SK-N-SH (cell line): ENCODE results near the gene SCNN1B. TPM values are rescaled to one million over a fixed set of nuclear protein-coding genes. Genes with fewer than 3 reads are reported as not detected.

Experiments
- CTCF ChIA-PET: fragments of 300-600, 350-600 bp; formaldehyde crosslinking; extraction: SDS; loops from one replicate; lab custom pipeline; 2021; lab: Yijun Ruan, JAX
- POLR2A ChIA-PET: fragments of 350-600 bp; sonication (Branson Sonifier 250); formaldehyde crosslinking; extraction: SDS; loops from one replicate; lab custom pipeline; 2020; ENCODE audit warnings: antibody characterized with exemption, inconsistent platforms; lab: Yijun Ruan, JAX
- DNase-seq: peaks from one replicate; pipeline ENCODE4 v3.0.0; 2012
- H2AFZ ChIP-seq: fragments of 200-600 bp; sonication (generic); 2 replicates; pipeline ENCODE4 v1.8.1; 2016; ENCODE audit warnings: antibody characterized with exemption, mild to moderate bottlenecking, low read depth
- H3F3A ChIP-seq: fragments of 200-600 bp; sonication (generic); replicated peaks from 2 replicates; pipeline ENCODE3; 2016; ENCODE audit warnings: antibody characterized with exemption, mild to moderate bottlenecking; ENCODE audit not compliant: insufficient read depth
- H3K27ac ChIP-seq, 2 experiments: fragments of 200-500 bp in 1 of 2; fragments of 200-600 bp in 1 of 2; sonication (Bioruptor generic) in 1 of 2; sonication (generic), shearing (Covaris generic) in 1 of 2; 2 replicates each; pipeline versions ENCODE4 v1.5.1 to v1.6.1; 2014 to 2016; ENCODE audit warnings: low read depth in 2 of 2, inconsistent platforms in 1 of 2, low read length in 1 of 2, mild to moderate bottlenecking in 1 of 2, mixed read lengths in 1 of 2
- H3K27me3 ChIP-seq: fragments of 200-600 bp; sonication (generic), shearing (Covaris generic); 2 replicates; pipeline ENCODE4 v1.6.1; 2016; ENCODE audit warnings: mixed run types; ENCODE audit not compliant: insufficient read depth
- H3K36me3 ChIP-seq, 2 experiments: fragments of 200-500 bp in 1 of 2; fragments of 200-600 bp in 1 of 2; sonication (Bioruptor generic) in 1 of 2; sonication (generic) in 1 of 2; replicated peaks in 1 of 2; 2 replicates each; pipeline versions ENCODE3 to v1.5.1; 2014 to 2016; ENCODE audit warnings: low read length in 1 of 2, mild to moderate bottlenecking in 1 of 2; ENCODE audit not compliant: insufficient read depth in 2 of 2, control insufficient read depth in 1 of 2
- H3K4me1 ChIP-seq, 2 experiments: fragments of 200-500 bp in 1 of 2; fragments of 200-600 bp in 1 of 2; sonication (Bioruptor generic) in 1 of 2; sonication (generic), shearing (Covaris generic) in 1 of 2; 2 replicates each; pipeline versions ENCODE4 v1.5.1 to v1.6.1; 2014 to 2016; ENCODE audit warnings: low read depth in 1 of 2, low read length in 1 of 2, mixed run types in 1 of 2; ENCODE audit not compliant: insufficient read depth in 2 of 2, control insufficient read depth in 1 of 2
- H3K4me2 ChIP-seq: fragments of 200-600 bp; sonication (generic), shearing (Covaris generic); 2 replicates; pipeline ENCODE4 v1.6.1; 2017; ENCODE audit warnings: mixed run types
- H3K4me3 ChIP-seq, 2 experiments: fragments of 200-500 bp in 1 of 2; fragments of 200-600 bp in 1 of 2; sonication (Bioruptor generic) in 1 of 2; sonication (generic), shearing (Covaris generic) in 1 of 2; 2 replicates each; pipeline versions ENCODE4 v1.5.1 to v1.8.1; 2014 to 2016; ENCODE audit warnings: low read depth in 2 of 2, inconsistent platforms in 1 of 2, low read length in 1 of 2, mild to moderate bottlenecking in 1 of 2, mixed read lengths in 1 of 2, moderate library complexity in 1 of 2
- H3K79me2 ChIP-seq: fragments of 200-600 bp; sonication (generic); 2 replicates; pipeline ENCODE4 v1.8.1; 2017; ENCODE audit warnings: mild to moderate bottlenecking; ENCODE audit not compliant: insufficient read depth
- H3K9ac ChIP-seq: fragments of 200-600 bp; sonication (generic); 2 replicates; pipeline ENCODE4 v1.6.1; 2017; ENCODE audit warnings: mixed run types
- H3K9me2 ChIP-seq: fragments of 200-600 bp; sonication (generic); 2 replicates; pipeline ENCODE4 v1.6.1; 2017; ENCODE audit warnings: mixed run types
- H3K9me3 ChIP-seq: fragments of 200-600 bp; sonication (generic); 2 replicates; pipeline ENCODE4 v1.6.1; 2017; ENCODE audit warnings: mixed run types, mild to moderate bottlenecking, moderate library complexity
- H4K20me1 ChIP-seq: fragments of 200-600 bp; sonication (generic); 2 replicates; pipeline ENCODE4 v1.6.1; 2017; ENCODE audit warnings: mild to moderate bottlenecking, mixed run types; ENCODE audit not compliant: insufficient read depth
- CHD2 ChIP-seq: fragments of 150-350 bp; IDR thresholded peaks from 2 replicates; pipeline ENCODE4 v1.6.1; 2018; ENCODE audit warnings: low read length; ENCODE audit not compliant: partially characterized antibody
- CTCF ChIP-seq: fragments of 200-600 bp; sonication (generic); IDR thresholded peaks from 2 replicates; pipeline ENCODE4 v1.6.1; 2017; ENCODE audit warnings: antibody characterized with exemption, mild to moderate bottlenecking, moderate library complexity
- FOSL2 ChIP-seq: IDR thresholded peaks from 2 replicates; pipeline ENCODE4 v1.4.0; 2012; ENCODE audit warnings: low read depth, mild to moderate bottlenecking, moderate library complexity, borderline replicate concordance
- GABPA ChIP-seq: IDR thresholded peaks from 2 replicates; pipeline ENCODE4 v1.4.0; 2012; ENCODE audit warnings: low read depth, mild to moderate bottlenecking
- GATA2 ChIP-seq: sonication (generic); formaldehyde crosslinking; IDR thresholded peaks from 2 replicates; pipeline ENCODE4 v1.5.0; 2020; ENCODE audit warnings: mild to moderate bottlenecking, missing genetic modification reagents
- IRF3 ChIP-seq: fragments of 150-350 bp; IDR thresholded peaks from 2 replicates; pipeline ENCODE4 v1.6.1; 2016; ENCODE audit warnings: mild to moderate bottlenecking, low read depth, low read length
- JUND ChIP-seq: IDR thresholded peaks from 2 replicates; pipeline ENCODE4 v1.4.0; 2012
- MXI1 ChIP-seq: IDR thresholded peaks from 2 replicates; pipeline ENCODE4 v1.6.1; 2012; ENCODE audit warnings: mild to moderate bottlenecking, low read depth, low read length, improper control_type of control experiment
- NFIC ChIP-seq: IDR thresholded peaks from 2 replicates; pipeline ENCODE4 v1.4.0; 2012; ENCODE audit warnings: borderline replicate concordance
- NRF1 ChIP-seq: IDR thresholded peaks from 2 replicates; pipeline ENCODE4 v1.6.1; 2012; ENCODE audit warnings: low read depth, mild to moderate bottlenecking, low read length
- POLR2AphosphoS5 ChIP-seq: IDR thresholded peaks from 2 replicates; pipeline ENCODE4 v1.6.1; 2012; ENCODE audit warnings: low read depth, low read length
- RAD21 ChIP-seq: IDR thresholded peaks from 2 replicates; pipeline ENCODE4 v1.6.1; 2012; ENCODE audit warnings: mild to moderate bottlenecking, low read length
- RCOR1 ChIP-seq: fragments of 150-350 bp; IDR thresholded peaks from 2 replicates; pipeline ENCODE4 v1.6.1; 2017; ENCODE audit warnings: antibody characterized with exemption, low read length
- RFX5 ChIP-seq: IDR thresholded peaks from 2 replicates; pipeline ENCODE4 v1.6.1; 2012; ENCODE audit warnings: mild to moderate bottlenecking, improper control_type of control experiment, low read length
- SIN3A ChIP-seq: IDR thresholded peaks from 2 replicates; pipeline ENCODE4 v1.6.1; 2012; ENCODE audit warnings: low read depth, mild to moderate bottlenecking, low read length, moderate library complexity, borderline replicate concordance
- SMC3 ChIP-seq: IDR thresholded peaks from 2 replicates; pipeline ENCODE4 v1.6.1; 2012; ENCODE audit warnings: low read depth, low read length, improper control_type of control experiment
- TEAD4 ChIP-seq: IDR thresholded peaks from 2 replicates; pipeline ENCODE4 v1.4.0; 2012; ENCODE audit warnings: mild to moderate bottlenecking, borderline replicate concordance; ENCODE audit not compliant: insufficient read depth
- YY1 ChIP-seq: IDR thresholded peaks from 2 replicates; pipeline ENCODE4 v1.4.0; 2012; ENCODE audit warnings: low read depth, mild to moderate bottlenecking
- WGBS: methylation state at CpG from one replicate; pipeline ENCODE4 v1.1.6; 2017; ENCODE audit warnings: low lambda C conversion rate; 5-methylcytosine and 5-hydroxymethylcytosine counted together
- polyA plus RNA-seq, 3 experiments: library from polyadenylated mRNA; depleted of rRNA; stranded (reverse); fragments of >200 nt; gene quantifications; 2 replicates each; pipeline ENCODE4 v1.2.3, GENCODE V29; 2012

The SCNN1B gene
- polyA plus RNA-seq, 1 of the 3 experiments (the other 2 are of a cell fraction), result not detected

GRCh38 chr16:23334950-23335349, 32.8 kb downstream of the SCNN1B start:
- Histone ChIP-seq H3K4me2 (no peak overlapping the region), H3K9me2 (no peaks in the 10 kb centered on the region), H3K27ac (no peak overlapping the region), H3K4me3 (no peak overlapping the region), H2AFZ (no peak overlapping the region), H3K4me1 (peaks cover 0 to 3% of the 10 kb centered on the region in 2 experiments; a peak in 1 of 4 replicates), H3F3A (no peaks in the 10 kb centered on the region), H3K36me3 (no peaks in the 10 kb centered on the region), H3K27me3 (no peaks in the 10 kb centered on the region), H3K9ac (no peak overlapping the region), H3K79me2 (no peaks in the 10 kb centered on the region), H3K9me3 (no peaks in the 10 kb centered on the region), H4K20me1 (no peaks in the 10 kb centered on the region)
- POLR2A ChIA-PET, result no interaction called here
- no peak for DNase-seq
- no peak for TF ChIP-seq CTCF
- no peak for TF ChIP-seq SMC3
- no peak for TF ChIP-seq RAD21
- no peak for TF ChIP-seq NRF1
- TF ChIP-seq GABPA, result no peak
- no peak for TF ChIP-seq SIN3A
- no peak for TF ChIP-seq YY1
- no peak for TF ChIP-seq NFIC
- TF ChIP-seq IRF3, result no peak
- no peak for TF ChIP-seq GATA2 (CRISPR knock-in tag)
- TF ChIP-seq TEAD4, result no peak
- CTCF ChIA-PET, result interaction anchor here (0.6 kb wide), 2 partner anchors 80 to 127 kb away, joined by 3 read pairs; no protein-coding TSS in a partner anchor
- WGBS, result 21% methylated on average over 1 of the region's 1 CpG

- H3K4me1 ChIP-seq, result no peaks in the 10 kb centered on the region
- H3K36me3 ChIP-seq, result no peaks in the 10 kb centered on the region
- CTCF ChIA-PET, result interaction anchor here (2.5 kb wide), 1 partner anchor 97 kb away, joined by 6 read pairs; no protein-coding TSS in a partner anchor
- H3F3A ChIP-seq, result no peaks in the 10 kb centered on the region
- no peak overlapping the region for H3K27ac ChIP-seq
- no peak overlapping the region for H3K9ac ChIP-seq
- no peak for TF ChIP-seq FOSL2
- TF ChIP-seq POLR2AphosphoS5, result no peak
- TF ChIP-seq JUND, result no peak
- no peak for TF ChIP-seq RCOR1
- no peak for TF ChIP-seq SIN3A
- no peak for TF ChIP-seq RFX5
- no peak for TF ChIP-seq MXI1
- TF ChIP-seq CHD2, result no peak
- TF ChIP-seq, all 33 proteins: peak for 0
- H3K79me2 ChIP-seq, result no peaks in the 10 kb centered on the region
- no peak overlapping the region for H2AFZ ChIP-seq
- no peak overlapping the region for H3K4me3 ChIP-seq
- 31% methylated on average over 5 of the region's 5 CpGs for WGBS
- no peak for DNase-seq
- H4K20me1 ChIP-seq, result no peaks in the 10 kb centered on the region
- no peak overlapping the region for H3K4me2 ChIP-seq
- H3K9me3 ChIP-seq, result no peaks in the 10 kb centered on the region
- POLR2A ChIA-PET, result no interaction called here
- no peaks in the 10 kb centered on the region for H3K9me2 ChIP-seq
- no peaks in the 10 kb centered on the region for H3K27me3 ChIP-seq
These were observed 35.9 kb downstream of the SCNN1B start for GRCh38 chr16:23337836-23338550.
